Measurements from ENCODE around the gene MTMR2. TPM values are rescaled to one million over a fixed set of nuclear protein-coding genes. Genes with fewer than 3 reads are reported as not detected.

Gene MTMR2
- total and polyA plus RNA-seq, 9 of the 15 experiments (the other 6 are each of a cell fraction or from before 2014, with no cell fraction given) = 12.6 to 35.8 (median 25.2) TPM

- TF ChIP-seq OTX1 (CRISPR knock-in tag; IDR thresholded peaks at IDR 0.05) (peak; percentile 61), CXXC5 (CRISPR knock-in tag; IDR thresholded peaks at IDR 0.05) (peak; percentile 75), THRA (IDR thresholded peaks at IDR 0.05) (no peak), CREB1 (IDR thresholded peaks at IDR 0.05) (peak; percentile 98), CREB1 (CRISPR knock-in tag; IDR thresholded peaks at IDR 0.05) (peak; percentile 98), ZNF354B (CRISPR knock-in tag; IDR thresholded peaks at IDR 0.05) (no peak), HDAC3 (IDR thresholded peaks at IDR 0.05; ENCODE audit: borderline replicate concordance, partially characterized antibody) (no peak), CTCFL (IDR thresholded peaks at IDR 0.05; ENCODE audit: borderline replicate concordance, insufficient read depth, low read depth, low read length, poor library complexity, severe bottlenecking) (no peak), CHAMP1 (IDR thresholded peaks at IDR 0.05) (no peak; the same call in 1 of the 2 replicates), POU5F1 (IDR thresholded peaks at IDR 0.05; ENCODE audit: borderline replicate concordance, low read depth, low read length, partially characterized antibody) (no peak), BRCA1 (IDR thresholded peaks at IDR 0.05) (no peak), BRCA1 (CRISPR knock-in tag; IDR thresholded peaks at IDR 0.05) (no peak), KLF13 (tag; IDR thresholded peaks at IDR 0.05; ENCODE audit: borderline replicate concordance, low read depth) (no peak), MEF2A (IDR thresholded peaks at IDR 0.05; ENCODE audit: control insufficient read depth, low read depth, low read length) (no peak), DNMT1 (IDR thresholded peaks at IDR 0.05) (no peak), ARID2 (IDR thresholded peaks at IDR 0.05) (no peak), PRDM10 (IDR thresholded peaks at IDR 0.05; ENCODE audit: partially characterized antibody) (peak; percentile 28), XRCC5 (IDR thresholded peaks at IDR 0.05; ENCODE audit: low read depth, low read length) (no peak)
These were observed 134.3 kb downstream of the MTMR2 start, which contains the start of gene FAM76B (continued) for GRCh38 chr11:95789506-95790122.
